SK-N-SH treated with all-trans-retinoic acid at 6 μM for 48 hours (cell line): Measurements from ENCODE around the gene IMP4.

Experiments
- ARNTL ChIP-seq: fragments of 450-650 bp; formaldehyde crosslinking; IDR thresholded peaks from 2 replicates; pipeline ENCODE4 v1.5.0; 2020; ENCODE audit warnings: low read depth, mild to moderate bottlenecking, moderate library complexity, borderline replicate concordance
- CREB5 ChIP-seq: fragments of 250-450 bp; sonication (Bioruptor Pico); IDR thresholded peaks from 2 replicates; pipeline ENCODE4 v1.5.1; 2020; ENCODE audit warnings: low read depth, mild to moderate bottlenecking, moderate library complexity
- CSDC2 ChIP-seq: fragments of 250-450 bp; sonication (Bioruptor Pico); IDR thresholded peaks from 2 replicates; pipeline ENCODE4 v1.5.0; 2020; ENCODE audit warnings: mild to moderate bottlenecking, moderate library complexity
- TCF4 ChIP-seq: fragments of 250-450 bp; sonication (Bioruptor Pico); IDR thresholded peaks from 2 replicates; pipeline ENCODE4 v1.8.0; 2021; ENCODE audit warnings: mild to moderate bottlenecking, moderate library complexity, borderline replicate concordance
- ZNF8 ChIP-seq: fragments of 450-650 bp; formaldehyde crosslinking; IDR thresholded peaks from 2 replicates; pipeline ENCODE4 v1.5.0; 2020; ENCODE audit warnings: mild to moderate bottlenecking, moderate library complexity

GRCh38 chr2:130381145-130381544, 38.4 kb downstream of the IMP4 start:
- TF ChIP-seq ARNTL (CRISPR knock-in tag) (no peak), CSDC2 (CRISPR knock-in tag) (no peak), ZNF8 (CRISPR knock-in tag) (no peak), CREB5 (no peak), TCF4 (CRISPR knock-in tag) (no peak)
